Liver (tissue), 3 donors: ENCODE results near the gene CYBA.

Source experiments
- EGR1 ChIP-seq, 2 donors: IDR thresholded peaks; 2 replicates each; pipeline ENCODE4 v1.6.1; 2016 to 2018; ENCODE audit warnings: antibody characterized with exemption in 2 of 2, low read depth in 2 of 2
- FOXA1 ChIP-seq: IDR thresholded peaks from 2 replicates; pipeline ENCODE4 v1.6.1; 2016; ENCODE audit warnings: antibody characterized with exemption
- SP1 ChIP-seq: IDR thresholded peaks from 2 replicates; pipeline ENCODE4 v1.6.1; 2018; ENCODE audit warnings: antibody characterized with exemption, mild to moderate bottlenecking
- TAF1 ChIP-seq: conservative IDR thresholded peaks from 2 replicates; pipeline ENCODE4 v1.6.1; 2016; ENCODE audit warnings: antibody characterized with exemption, mild to moderate bottlenecking
- TF ChIP-seq, protein P1 (sequence below): fragments of 150-350 bp; IDR thresholded peaks from 2 replicates; pipeline ENCODE4 v1.5.1; 2017; ENCODE audit warnings: improper control_type of control experiment, low read depth, low read length; ENCODE audit not compliant: missing input control
- TF ChIP-seq, protein P2 (sequence below): IDR thresholded peaks from 2 replicates; pipeline ENCODE4 v1.6.1; 2016; ENCODE audit warnings: antibody characterized with exemption
- donor health status: healthy.
- donor health status: healthy.

DNA sequence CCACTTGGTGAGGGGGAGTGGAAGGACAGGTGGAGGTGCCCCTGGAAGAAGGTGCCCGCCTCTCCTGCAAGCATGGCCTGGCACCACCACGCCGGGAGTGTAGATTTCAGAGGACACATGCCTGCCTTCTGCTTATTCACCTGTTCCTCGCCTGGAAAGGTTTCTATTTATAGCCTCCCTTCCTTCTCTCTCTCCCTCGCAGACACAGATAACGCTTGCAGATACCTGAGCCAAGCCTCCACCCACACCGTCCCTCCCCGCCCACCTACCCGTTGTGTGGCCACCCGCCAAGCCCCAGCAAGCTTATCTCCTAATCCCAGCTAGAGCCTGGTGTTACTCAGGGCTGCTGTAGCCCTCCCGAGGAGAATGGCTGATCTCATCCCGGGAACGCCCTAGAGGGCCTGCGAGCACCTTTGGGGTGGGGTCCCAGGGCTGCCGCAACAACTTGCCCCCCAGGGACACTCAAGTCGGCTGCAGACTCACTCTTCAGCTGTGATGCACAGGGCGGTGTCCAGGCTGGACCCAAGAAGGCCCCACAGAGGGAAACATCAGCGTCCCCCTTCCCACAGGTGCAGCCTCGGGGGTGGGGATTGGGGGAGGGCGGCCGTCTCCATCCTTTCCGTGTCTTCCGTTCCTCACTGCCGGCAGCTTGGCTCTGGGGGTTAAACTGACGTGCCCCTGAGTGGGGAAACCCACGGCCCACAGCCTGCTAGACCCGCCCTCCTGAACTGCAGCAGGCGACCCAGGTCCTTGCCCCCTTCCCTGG lies 37.3 kb upstream of the CYBA start:
- TF ChIP-seq, protein P1, sequence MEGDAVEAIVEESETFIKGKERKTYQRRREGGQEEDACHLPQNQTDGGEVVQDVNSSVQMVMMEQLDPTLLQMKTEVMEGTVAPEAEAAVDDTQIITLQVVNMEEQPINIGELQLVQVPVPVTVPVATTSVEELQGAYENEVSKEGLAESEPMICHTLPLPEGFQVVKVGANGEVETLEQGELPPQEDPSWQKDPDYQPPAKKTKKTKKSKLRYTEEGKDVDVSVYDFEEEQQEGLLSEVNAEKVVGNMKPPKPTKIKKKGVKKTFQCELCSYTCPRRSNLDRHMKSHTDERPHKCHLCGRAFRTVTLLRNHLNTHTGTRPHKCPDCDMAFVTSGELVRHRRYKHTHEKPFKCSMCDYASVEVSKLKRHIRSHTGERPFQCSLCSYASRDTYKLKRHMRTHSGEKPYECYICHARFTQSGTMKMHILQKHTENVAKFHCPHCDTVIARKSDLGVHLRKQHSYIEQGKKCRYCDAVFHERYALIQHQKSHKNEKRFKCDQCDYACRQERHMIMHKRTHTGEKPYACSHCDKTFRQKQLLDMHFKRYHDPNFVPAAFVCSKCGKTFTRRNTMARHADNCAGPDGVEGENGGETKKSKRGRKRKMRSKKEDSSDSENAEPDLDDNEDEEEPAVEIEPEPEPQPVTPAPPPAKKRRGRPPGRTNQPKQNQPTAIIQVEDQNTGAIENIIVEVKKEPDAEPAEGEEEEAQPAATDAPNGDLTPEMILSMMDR = no peak
- TF ChIP-seq EGR1 (IDR thresholded peaks at IDR 0.05; ENCODE audit: low read depth in 2 of 2) (no peak), TAF1 (no peak), SP1 (no peak), FOXA1 (no peak)
- TF ChIP-seq, protein P2, sequence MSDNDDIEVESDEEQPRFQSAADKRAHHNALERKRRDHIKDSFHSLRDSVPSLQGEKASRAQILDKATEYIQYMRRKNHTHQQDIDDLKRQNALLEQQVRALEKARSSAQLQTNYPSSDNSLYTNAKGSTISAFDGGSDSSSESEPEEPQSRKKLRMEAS = no peak
